HepG2 (cell line): ENCODE results near the gene RCOR1. TPM values are rescaled to one million over a fixed set of nuclear protein-coding genes. Genes with fewer than 3 reads are reported as not detected.

Experiments
- ARID4A ChIP-seq: sonication (generic); formaldehyde crosslinking; IDR thresholded peaks from 2 replicates; pipeline ENCODE4 v1.5.0; 2020; ENCODE audit warnings: mild to moderate bottlenecking, missing genetic modification reagents, borderline replicate concordance
- BRF2 ChIP-seq: sonication (generic); formaldehyde crosslinking; IDR thresholded peaks from 2 replicates; pipeline ENCODE4 v1.8.1; 2022; ENCODE audit warnings: mild to moderate bottlenecking, missing genetic modification reagents
- CC2D1A ChIP-seq: sonication (generic); formaldehyde crosslinking; IDR thresholded peaks from 2 replicates; pipeline ENCODE4 v1.8.1; 2023; ENCODE audit warnings: mild to moderate bottlenecking, missing genetic modification reagents
- FOXC1 ChIP-seq: sonication (generic); formaldehyde crosslinking; IDR thresholded peaks from 2 replicates; pipeline ENCODE4 v1.8.0; 2022; ENCODE audit warnings: mild to moderate bottlenecking, missing genetic modification reagents, borderline replicate concordance
- FOXK2 ChIP-seq: fragments of 450-650 bp; IDR thresholded peaks from 2 replicates; pipeline ENCODE4 v1.6.1; 2016
- KLF13 ChIP-seq: sonication (generic); formaldehyde crosslinking; IDR thresholded peaks from 2 replicates; pipeline ENCODE4 v1.4.0; 2020; ENCODE audit warnings: mild to moderate bottlenecking, missing genetic modification reagents
- PLRG1 ChIP-seq: fragments of 450-650 bp; conservative IDR thresholded peaks from 2 replicates; pipeline ENCODE4 v1.6.1; 2016
- POLR2AphosphoS2 ChIP-seq: IDR thresholded peaks from 2 replicates; pipeline ENCODE4 v1.6.1; 2011; ENCODE audit warnings: low read depth, low read length, improper control_type of control experiment
- RARA ChIP-seq: IDR thresholded peaks from 2 replicates; pipeline ENCODE4 v1.6.1; 2016; ENCODE audit warnings: missing genetic modification reagents, missing compliant biosample characterization
- RFX5 ChIP-seq: IDR thresholded peaks from 2 replicates; pipeline ENCODE4 v1.6.1; 2011; ENCODE audit warnings: low read depth, low read length, improper control_type of control experiment
- SIN3A ChIP-seq: IDR thresholded peaks from 2 replicates; pipeline ENCODE4 v1.6.1; 2011; ENCODE audit warnings: low read depth, mild to moderate bottlenecking, control low read depth, low read length, borderline replicate concordance
- TRAFD1 ChIP-seq: sonication (generic); formaldehyde crosslinking; IDR thresholded peaks from 2 replicates; pipeline ENCODE4 v1.5.1; 2020; ENCODE audit warnings: missing genetic modification reagents, mild to moderate bottlenecking, borderline replicate concordance
- ZFP62 ChIP-seq: sonication (generic); formaldehyde crosslinking; IDR thresholded peaks from 2 replicates; pipeline ENCODE4 v1.4.0; 2020; ENCODE audit warnings: missing genetic modification reagents
- ZFP82 ChIP-seq: sonication (generic); formaldehyde crosslinking; IDR thresholded peaks from 2 replicates; pipeline ENCODE4 v1.5.1; 2020; ENCODE audit warnings: mild to moderate bottlenecking, missing genetic modification reagents, borderline replicate concordance
- ZNF276 ChIP-seq: sonication (generic); formaldehyde crosslinking; IDR thresholded peaks from 2 replicates; pipeline ENCODE4 v1.4.0; 2020; ENCODE audit warnings: mild to moderate bottlenecking, low read depth, missing genetic modification reagents
- ZNF33A ChIP-seq: sonication (generic); formaldehyde crosslinking; IDR thresholded peaks from 2 replicates; pipeline ENCODE4 v1.5.1; 2020; ENCODE audit warnings: missing genetic modification reagents, mild to moderate bottlenecking, moderate library complexity, borderline replicate concordance
- ZNF431 ChIP-seq: sonication (generic); formaldehyde crosslinking; IDR thresholded peaks from 2 replicates; pipeline ENCODE4 v1.9.0; 2022; ENCODE audit warnings: missing genetic modification reagents, low read depth, mild to moderate bottlenecking, borderline replicate concordance
- ZNF597 ChIP-seq: sonication (generic); formaldehyde crosslinking; IDR thresholded peaks from 2 replicates; pipeline ENCODE4 v1.5.0; 2020; ENCODE audit warnings: missing genetic modification reagents
- ZNF883 ChIP-seq: sonication (generic); formaldehyde crosslinking; IDR thresholded peaks from 2 replicates; pipeline ENCODE4 v1.5.1; 2020; ENCODE audit warnings: mild to moderate bottlenecking, missing genetic modification reagents; ENCODE audit errors: not compliant biosample characterization
- polyA plus RNA-seq, 8 experiments: library from polyadenylated mRNA; depleted of rRNA in 3 of 8; stranded (reverse) in 7 of 8; unstranded in 1 of 8; fragments of >200 nt; fragmentation: Illumina TruSeq in 4 of 8; extraction: Trizol in 4 of 8; gene quantifications; 2 replicates each; pipeline versions ENCODE4 v1.2.1 to v1.2.3, GENCODE V29; 2011 to 2016; ENCODE audit warnings: low read depth in 4 of 8, missing spikeins in 1 of 8, mixed read lengths in 1 of 8; ENCODE audit not compliant: insufficient read depth in 1 of 8
- total RNA-seq, 5 experiments: library from RNA; depleted of rRNA; stranded (reverse); fragments of >200 nt; fragmentation: Illumina TruSeq; extraction: Trizol; gene quantifications; 2 replicates each; pipeline ENCODE4 v1.2.3, GENCODE V29; 2016; ENCODE audit warnings: low read depth in 1 of 5

RCOR1 gene
- total and polyA plus RNA-seq, 2 of the 13 experiments (the other 11 are each of a cell fraction or from before 2014, with no cell fraction given): 10.2 to 11.1 TPM

- no peak for TF ChIP-seq KLF13 (CRISPR knock-in tag)
- no peak for TF ChIP-seq POLR2AphosphoS2
- no peak for TF ChIP-seq RFX5
- no peak for TF ChIP-seq ZNF597 (CRISPR knock-in tag)
- TF ChIP-seq ZNF33A: no peak
- TF ChIP-seq TRAFD1: no peak
- no peak for TF ChIP-seq FOXK2
- TF ChIP-seq ZNF883 (CRISPR knock-in tag): no peak
- no peak for TF ChIP-seq RARA (CRISPR knock-in tag)
- TF ChIP-seq FOXC1 (CRISPR knock-in tag): peak; percentile 80
- no peak for TF ChIP-seq CC2D1A (CRISPR knock-in tag)
- TF ChIP-seq ZFP82 (CRISPR knock-in tag): no peak
- TF ChIP-seq ZNF431 (CRISPR knock-in tag): no peak
- TF ChIP-seq ZFP62 (CRISPR knock-in tag): no peak
- no peak for TF ChIP-seq ZNF276 (CRISPR knock-in tag)
- no peak for TF ChIP-seq SIN3A
- TF ChIP-seq ARID4A (CRISPR knock-in tag): peak; percentile 59
- TF ChIP-seq PLRG1: no peak
- TF ChIP-seq BRF2 (CRISPR knock-in tag): no peak
Measured at GRCh38 chr14:102584871-102585869, 7.3 kb upstream of the RCOR1 start (continued).
